Keratinocyte (primary cell): Measurements from ENCODE around the gene CLRN3. TPM values are rescaled to one million over a fixed set of nuclear protein-coding genes. Genes with fewer than 3 reads are reported as not detected.

Source experiments
- DNase-seq: peaks from one replicate; pipeline ENCODE4 v3.0.0-alpha.2; 2011; ENCODE audit warnings: low read depth, missing footprints, low spot score
- FAIRE-seq: peaks from 2 replicates; lab custom pipeline; 2011; peaks lifted over from hg19 to GRCh38; lab: Jason Lieb, UNC
- H2AFZ ChIP-seq: 2 replicates; pipeline ENCODE4 v1.6.0; 2012; ENCODE audit warnings: low read length, control low read depth, inconsistent platforms; ENCODE audit not compliant: control insufficient read depth
- H3K27ac ChIP-seq: 2 replicates; pipeline ENCODE4 v1.5.1; 2011; ENCODE audit warnings: low read length; ENCODE audit not compliant: control insufficient read depth, insufficient read depth
- H3K27me3 ChIP-seq: 3 replicates; pipeline ENCODE4 v1.6.0; 2011; ENCODE audit warnings: low read length; ENCODE audit not compliant: control insufficient read depth, insufficient read depth; ENCODE audit errors: extremely low read depth
- H3K36me3 ChIP-seq, 2 experiments: 2 replicates in 1 of 2; 3 replicates in 1 of 2; pipeline ENCODE4 v1.5.1; 2011; ENCODE audit warnings: low read length in 2 of 2, mild to moderate bottlenecking in 1 of 2; ENCODE audit not compliant: control insufficient read depth in 2 of 2, insufficient read depth in 2 of 2; ENCODE audit errors: extremely low read depth in 1 of 2
- H3K4me1 ChIP-seq: 3 replicates; pipeline ENCODE4 v1.5.1; 2011; ENCODE audit warnings: low read length; ENCODE audit not compliant: control insufficient read depth, insufficient read depth; ENCODE audit errors: extremely low read depth
- H3K4me2 ChIP-seq: 3 replicates; pipeline ENCODE4 v1.6.0; 2011; ENCODE audit warnings: low read depth, low read length; ENCODE audit not compliant: control insufficient read depth, insufficient read depth; ENCODE audit errors: extremely low read depth
- H3K4me3 ChIP-seq, 3 experiments: fragments of 200-600 bp in 1 of 3; sonication (generic) in 1 of 3; 2 replicates in 2 of 3; 3 replicates in 1 of 3; pipeline ENCODE4 v1.5.1; 2011 to 2016; ENCODE audit warnings: low read length in 3 of 3, mild to moderate bottlenecking in 3 of 3, control low read depth in 2 of 3, inconsistent platforms in 1 of 3, low read depth in 1 of 3, mixed read lengths in 1 of 3, mixed run types in 1 of 3, moderate library complexity in 1 of 3; ENCODE audit not compliant: control insufficient read depth in 2 of 3, insufficient read depth in 2 of 3; ENCODE audit errors: extremely low read depth in 1 of 3
- H3K79me2 ChIP-seq: 2 replicates; pipeline ENCODE4 v1.6.0; 2012; ENCODE audit warnings: low read length; ENCODE audit not compliant: control insufficient read depth, insufficient read depth
- H3K9ac ChIP-seq: 3 replicates; pipeline ENCODE4 v1.6.0; 2011; ENCODE audit warnings: low read length; ENCODE audit not compliant: control insufficient read depth, insufficient read depth; ENCODE audit errors: extremely low read depth
- H3K9me1 ChIP-seq: 3 replicates; pipeline ENCODE4 v1.6.0; 2011; ENCODE audit warnings: low read length; ENCODE audit not compliant: control insufficient read depth, insufficient read depth; ENCODE audit errors: extremely low read depth
- H3K9me3 ChIP-seq: 2 replicates; pipeline ENCODE4 v1.5.1; 2012; ENCODE audit warnings: low read depth, low read length; ENCODE audit not compliant: control insufficient read depth
- H4K20me1 ChIP-seq: 3 replicates; pipeline ENCODE4 v1.6.0; 2011; ENCODE audit warnings: low read length; ENCODE audit not compliant: control insufficient read depth, insufficient read depth; ENCODE audit errors: extremely low read depth
- EZH2 ChIP-seq: IDR thresholded peaks from one replicate; pipeline ENCODE4 v1.6.1; 2012; ENCODE audit warnings: inconsistent platforms, mild to moderate bottlenecking, low read length, moderate library complexity
- dilution Hi-C: fragments of 300-500 bp; cut with MboI; formaldehyde crosslinking; loops from one replicate; pipeline ENCODE4 v1.7.0; 2020; ENCODE audit warnings: low sequenced_read_pairs; ENCODE audit not compliant: extremely low pct_ligation_motif_present
- polyA plus RNA-seq, 5 experiments: library from polyadenylated mRNA; depleted of rRNA in 3 of 5; stranded (reverse) in 3 of 5; stranded (forward) in 1 of 5; unstranded in 1 of 5; fragments of >200 nt; gene quantifications; 1 replicate in 1 of 5; 2 replicates in 3 of 5; 3 replicates in 1 of 5; pipeline versions ENCODE4 v1.2.1 to v1.2.3, GENCODE V29; 2011 to 2012; ENCODE audit warnings: missing spikeins in 2 of 5, low read depth in 1 of 5, low replicate concordance in 1 of 5
- TF ChIP-seq, protein P1 (sequence below), 3 experiments: IDR thresholded peaks in 1 of 3; conservative IDR thresholded peaks in 1 of 3; optimal IDR thresholded peaks in 1 of 3; 2 replicates in 2 of 3; 3 replicates in 1 of 3; pipeline versions ENCODE3 to v1.5.1; 2011; ENCODE audit warnings: low read length in 3 of 3, mild to moderate bottlenecking in 3 of 3, moderate library complexity in 2 of 3, control low read depth in 1 of 3, inconsistent platforms in 1 of 3; ENCODE audit not compliant: insufficient read depth in 2 of 3; ENCODE audit errors: extremely low read depth in 1 of 3

Gene CLRN3
- polyA plus RNA-seq, 1 donor (not counting 4 experiments of a cell fraction or from before 2014, with no cell fraction given): not detected

GRCh38 chr10:127880557-127880956 lies 12.2 kb downstream of the CLRN3 start:
- Histone ChIP-seq H3K27me3 (no peaks in the 10 kb centered on the region), H3K4me3 (no peak overlapping the region), H3K79me2 (no peaks in the 10 kb centered on the region), H3K9me1 (no peaks in the 10 kb centered on the region), H3K36me3 (no peaks in the 10 kb centered on the region), H4K20me1 (no peaks in the 10 kb centered on the region), H3K27ac (no peak overlapping the region), H2AFZ (no peak overlapping the region), H3K4me2 (no peak overlapping the region), H3K9me3 (no peaks in the 10 kb centered on the region), H3K4me1 (no peaks in the 10 kb centered on the region), H3K9ac (no peak overlapping the region)
- dilution Hi-C loops: no loop called here
- TF ChIP-seq, protein P1, sequence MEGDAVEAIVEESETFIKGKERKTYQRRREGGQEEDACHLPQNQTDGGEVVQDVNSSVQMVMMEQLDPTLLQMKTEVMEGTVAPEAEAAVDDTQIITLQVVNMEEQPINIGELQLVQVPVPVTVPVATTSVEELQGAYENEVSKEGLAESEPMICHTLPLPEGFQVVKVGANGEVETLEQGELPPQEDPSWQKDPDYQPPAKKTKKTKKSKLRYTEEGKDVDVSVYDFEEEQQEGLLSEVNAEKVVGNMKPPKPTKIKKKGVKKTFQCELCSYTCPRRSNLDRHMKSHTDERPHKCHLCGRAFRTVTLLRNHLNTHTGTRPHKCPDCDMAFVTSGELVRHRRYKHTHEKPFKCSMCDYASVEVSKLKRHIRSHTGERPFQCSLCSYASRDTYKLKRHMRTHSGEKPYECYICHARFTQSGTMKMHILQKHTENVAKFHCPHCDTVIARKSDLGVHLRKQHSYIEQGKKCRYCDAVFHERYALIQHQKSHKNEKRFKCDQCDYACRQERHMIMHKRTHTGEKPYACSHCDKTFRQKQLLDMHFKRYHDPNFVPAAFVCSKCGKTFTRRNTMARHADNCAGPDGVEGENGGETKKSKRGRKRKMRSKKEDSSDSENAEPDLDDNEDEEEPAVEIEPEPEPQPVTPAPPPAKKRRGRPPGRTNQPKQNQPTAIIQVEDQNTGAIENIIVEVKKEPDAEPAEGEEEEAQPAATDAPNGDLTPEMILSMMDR (optimal IDR thresholded peaks at IDR 0.05 in 1 of 3, IDR thresholded peaks at IDR 0.05 in 1 of 3, conservative IDR thresholded peaks at IDR 0.05 in 1 of 3; ENCODE audit: extremely low read depth in 1 of 3, insufficient read depth in 2 of 3, low read length in 3 of 3): no peak
- TF ChIP-seq EZH2: no peak
- FAIRE-seq: no peak
- DNase-seq: no peak

DNA sequence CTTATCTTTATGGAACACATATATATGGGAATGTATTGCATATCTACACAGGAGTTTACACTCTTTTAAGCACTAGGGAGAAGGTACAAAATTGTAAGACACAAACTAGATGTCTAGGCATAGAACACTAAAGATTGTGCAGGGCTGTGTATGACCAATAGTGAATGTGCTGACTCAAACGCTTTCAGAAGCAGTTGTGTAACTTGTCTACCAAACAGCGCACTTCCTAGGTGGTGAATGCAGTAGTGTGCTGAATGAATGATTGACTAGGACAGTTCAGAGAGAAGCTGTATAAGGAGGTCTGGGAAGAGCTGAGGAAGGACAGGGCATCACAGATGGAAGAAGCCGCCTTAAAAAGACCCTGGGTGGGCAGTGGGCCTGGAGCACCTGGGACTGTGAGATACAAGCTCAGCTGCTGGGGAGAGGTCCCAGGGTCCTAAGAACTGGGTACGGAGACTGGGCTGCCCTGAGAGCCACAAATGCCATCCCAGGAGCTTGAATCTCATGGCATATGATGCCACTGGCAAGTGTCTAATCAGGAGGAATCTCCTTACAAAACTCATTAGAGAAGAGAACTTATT lies 14.2 kb downstream of the CLRN3 start:
- TF ChIP-seq EZH2: no peak
- TF ChIP-seq, protein P1 (optimal IDR thresholded peaks at IDR 0.05 in 1 of 3, IDR thresholded peaks at IDR 0.05 in 1 of 3, conservative IDR thresholded peaks at IDR 0.05 in 1 of 3; ENCODE audit: extremely low read depth in 1 of 3, insufficient read depth in 2 of 3, low read length in 3 of 3): no peak
- Histone ChIP-seq H3K27ac (no peak overlapping the region), H3K9ac (no peak overlapping the region), H3K4me1 (no peaks in the 10 kb centered on the region), H3K79me2 (no peaks in the 10 kb centered on the region), H3K36me3 (no peaks in the 10 kb centered on the region), H3K27me3 (no peaks in the 10 kb centered on the region), H3K4me3 (no peak overlapping the region), H3K9me3 (no peaks in the 10 kb centered on the region), H2AFZ (no peak overlapping the region), H4K20me1 (no peaks in the 10 kb centered on the region), H3K9me1 (no peaks in the 10 kb centered on the region), H3K4me2 (no peak overlapping the region)
- no peak for FAIRE-seq
- dilution Hi-C loops: no loop called here
- DNase-seq: no peak
